HG03064 (cell line): ENCODE results near the gene TWNK.
A peak's percentile ranks its signal among the peaks of the same experiment; 100 is the strongest.

Experiments used
- ATAC-seq: cut with Tn5 transposase; IDR thresholded peaks from one replicate; pipeline ENCODE4 v1.9.1; 2021; ENCODE audit warnings: low read depth; ENCODE audit not compliant: unreplicated experiment

The TWNK gene

GRCh38 chr10:101042667-101043362 is 55.5 kb downstream of the TWNK start:
- ATAC-seq: peak; percentile 93

- no peak for ATAC-seq
These were observed 56.0 kb downstream of the TWNK start for GRCh38 chr10:101043363-101043707.
